Measurements from ENCODE around the gene B3GNT5.

Gene B3GNT5

GRCh38 chr3:183265157-183265642 is 12.1 kb downstream of the B3GNT5 start:
- DNase-seq (ENCODE audit: low read depth) = no peak

GRCh38 chr3:183265834-183266417 is 12.9 kb downstream of the B3GNT5 start:
- no peak for DNase-seq (ENCODE audit: low read depth)

GRCh38 chr3:183266454-183266853 is 13.4 kb downstream of the B3GNT5 start:
- no peak for DNase-seq (ENCODE audit: low read depth)

- no peak for DNase-seq (ENCODE audit: low read depth)
Observed at GRCh38 chr3:183267140-183267539, 14.1 kb downstream of the B3GNT5 start.

GRCh38 chr3:183268366-183268765 is 15.3 kb downstream of the B3GNT5 start:
- no peak for DNase-seq (ENCODE audit: low read depth)

- no peak for DNase-seq (ENCODE audit: low read depth)
Observed at GRCh38 chr3:183269345-183269744, 16.3 kb downstream of the B3GNT5 start.

DNA sequence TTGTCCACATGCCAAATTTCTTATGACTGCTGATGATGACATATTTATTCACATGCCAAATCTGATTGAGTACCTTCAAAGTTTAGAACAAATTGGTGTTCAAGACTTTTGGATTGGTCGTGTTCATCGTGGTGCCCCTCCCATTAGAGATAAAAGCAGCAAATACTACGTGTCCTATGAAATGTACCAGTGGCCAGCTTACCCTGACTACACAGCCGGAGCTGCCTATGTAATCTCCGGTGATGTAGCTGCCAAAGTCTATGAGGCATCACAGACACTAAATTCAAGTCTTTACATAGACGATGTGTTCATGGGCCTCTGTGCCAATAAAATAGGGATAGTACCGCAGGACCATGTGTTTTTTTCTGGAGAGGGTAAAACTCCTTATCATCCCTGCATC is 17.3 kb downstream of the B3GNT5 start:
- no peak for DNase-seq (ENCODE audit: low read depth)

DNA sequence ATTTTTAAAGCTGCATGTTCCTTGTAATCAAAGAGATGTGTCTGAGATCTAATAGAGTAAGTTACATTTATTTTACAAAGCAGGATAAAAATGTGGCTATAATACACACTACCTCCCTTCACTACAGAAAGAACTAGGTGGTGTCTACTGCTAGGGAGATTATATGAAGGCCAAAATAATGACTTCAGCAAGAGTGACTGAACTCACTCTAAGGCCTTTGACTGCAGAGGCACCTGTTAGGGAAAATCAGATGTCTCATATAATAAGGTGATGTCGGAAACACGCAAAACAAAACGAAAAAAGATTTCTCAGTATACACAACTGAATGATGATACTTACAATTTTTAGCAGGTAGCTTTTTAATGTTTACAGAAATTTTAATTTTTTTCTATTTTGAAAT is 19.1 kb downstream of the B3GNT5 start:
- no peak for DNase-seq (ENCODE audit: low read depth)

DNA sequence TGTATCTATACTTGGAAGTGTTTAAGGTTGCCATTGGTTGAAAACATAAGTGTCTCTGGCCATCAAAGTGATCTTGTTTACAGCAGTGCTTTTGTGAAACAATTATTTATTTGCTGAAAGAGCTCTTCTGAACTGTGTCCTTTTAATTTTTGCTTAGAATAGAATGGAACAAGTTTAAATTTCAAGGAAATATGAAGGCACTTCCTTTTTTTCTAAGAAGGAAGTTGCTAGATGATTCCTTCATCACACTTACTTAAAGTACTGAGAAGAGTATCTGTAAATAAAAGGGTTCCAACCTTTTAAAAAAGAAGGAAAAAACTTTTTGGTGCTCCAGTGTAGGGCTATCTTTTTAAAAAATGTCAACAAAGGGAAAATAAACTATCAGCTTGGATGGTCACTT is 19.7 kb downstream of the B3GNT5 start:
- no peak for DNase-seq (ENCODE audit: low read depth)

- no peak for DNase-seq (ENCODE audit: low read depth)
Observed at GRCh38 chr3:183274609-183275008, 21.6 kb downstream of the B3GNT5 start.

GRCh38 chr3:183275418-183275817 is 22.4 kb downstream of the B3GNT5 start:
- DNase-seq (ENCODE audit: low read depth) = no peak

- no peak for DNase-seq (ENCODE audit: low read depth)
Observed at GRCh38 chr3:183275937-183276336, 22.9 kb downstream of the B3GNT5 start.

DNA sequence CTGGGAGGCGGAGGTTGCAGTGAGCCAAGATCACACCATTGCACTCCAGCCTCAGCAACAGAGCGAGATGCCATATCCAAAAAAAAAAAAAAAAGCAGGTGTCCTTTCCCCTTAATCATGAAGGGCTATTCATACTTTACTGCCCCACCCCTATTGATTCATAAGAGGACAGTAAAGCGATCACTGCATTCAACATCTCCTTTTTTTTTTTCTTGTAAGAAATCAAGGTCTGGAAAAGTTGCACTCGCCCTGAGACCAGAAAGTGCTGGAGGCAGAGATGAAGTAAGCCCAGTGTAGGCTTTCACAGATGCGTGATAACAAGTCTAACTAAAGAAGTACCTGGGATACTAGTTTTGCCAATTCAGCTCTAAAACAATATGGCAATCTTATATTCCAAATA is 24.2 kb downstream of the B3GNT5 start:
- no peak for DNase-seq (ENCODE audit: low read depth)

GRCh38 chr3:183278479-183279088 is 25.5 kb downstream of the B3GNT5 start:
- DNase-seq (ENCODE audit: low read depth) = no peak

- no peak for DNase-seq (ENCODE audit: low read depth)
Observed at GRCh38 chr3:183279371-183279770, 26.3 kb downstream of the B3GNT5 start.

- no peak for DNase-seq (ENCODE audit: low read depth)
Observed at GRCh38 chr3:183281126-183281797, 28.2 kb downstream of the B3GNT5 start.

GRCh38 chr3:183283886-183284285 is 30.8 kb downstream of the B3GNT5 start:
- no peak for DNase-seq (ENCODE audit: low read depth)

DNA sequence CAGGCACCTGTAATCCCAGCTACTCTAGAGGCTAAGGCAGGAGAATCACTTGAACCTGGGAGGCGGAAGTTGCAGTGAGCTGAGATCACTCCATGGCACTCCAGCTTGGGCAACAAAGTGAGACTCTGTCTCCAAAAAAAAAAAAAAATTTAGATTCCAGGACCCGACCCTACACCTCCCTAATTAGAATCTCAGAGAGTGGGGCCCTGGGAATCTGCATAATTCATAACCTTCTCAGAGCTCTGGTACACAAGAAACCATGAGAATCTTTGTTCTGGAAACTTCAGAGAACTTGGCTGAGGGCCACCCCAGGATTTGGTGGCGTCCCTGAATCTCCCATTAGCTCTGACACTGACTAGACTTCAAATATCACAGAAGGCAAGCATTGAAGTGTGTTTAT is 31.5 kb downstream of the B3GNT5 start:
- no peak for DNase-seq (ENCODE audit: low read depth)

DNA sequence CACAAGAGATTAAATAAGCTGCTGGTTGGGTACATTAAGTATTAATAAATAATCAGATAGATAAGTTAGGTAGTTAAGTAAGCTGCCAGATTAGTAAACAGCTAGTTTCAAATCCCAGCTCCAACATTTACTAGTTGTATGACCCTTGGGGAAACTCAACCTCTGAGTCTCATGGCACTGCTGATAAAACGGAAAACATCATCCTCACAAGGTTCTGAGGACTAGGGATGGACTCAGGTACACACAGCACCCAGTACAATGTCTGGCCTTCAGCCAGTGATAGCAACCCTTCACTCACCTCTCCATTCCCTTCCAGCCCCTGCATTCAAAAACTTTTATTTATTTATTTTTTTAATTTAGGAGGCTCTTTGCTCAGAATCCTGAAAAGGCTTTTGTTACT is 32.3 kb downstream of the B3GNT5 start:
- no peak for DNase-seq (ENCODE audit: low read depth)

DNA sequence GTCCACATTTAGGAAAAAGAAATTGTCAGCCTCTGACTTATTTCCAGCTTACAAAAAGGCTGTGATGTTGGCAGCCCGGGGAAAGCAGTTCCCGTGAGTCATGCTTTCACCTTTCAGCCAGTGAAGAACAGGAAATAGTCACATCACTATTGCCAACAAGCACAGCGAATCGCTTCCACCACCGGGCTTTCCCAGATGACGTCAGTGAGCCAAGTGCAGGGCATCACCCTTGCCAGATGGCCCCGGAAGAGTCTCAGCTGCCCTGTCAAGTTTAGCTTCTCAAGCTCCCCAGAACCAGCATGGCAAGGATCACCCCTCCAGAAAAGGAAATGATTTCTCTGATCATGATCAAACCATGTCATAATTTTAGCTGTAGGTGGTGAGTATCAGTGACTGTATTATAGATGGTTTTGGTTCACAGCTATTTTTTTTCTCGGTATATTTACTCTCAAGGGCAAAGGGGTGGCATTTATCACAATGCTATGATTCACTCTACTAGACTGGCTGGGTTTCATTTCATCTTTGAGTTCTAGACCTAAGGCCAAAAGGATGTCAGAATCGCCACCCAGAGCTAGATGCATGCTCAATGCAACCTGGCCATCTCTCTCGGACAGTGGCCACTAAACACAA is 32.9 kb downstream of the B3GNT5 start:
- peak; percentile 89 for DNase-seq (ENCODE audit: low read depth)

DNA sequence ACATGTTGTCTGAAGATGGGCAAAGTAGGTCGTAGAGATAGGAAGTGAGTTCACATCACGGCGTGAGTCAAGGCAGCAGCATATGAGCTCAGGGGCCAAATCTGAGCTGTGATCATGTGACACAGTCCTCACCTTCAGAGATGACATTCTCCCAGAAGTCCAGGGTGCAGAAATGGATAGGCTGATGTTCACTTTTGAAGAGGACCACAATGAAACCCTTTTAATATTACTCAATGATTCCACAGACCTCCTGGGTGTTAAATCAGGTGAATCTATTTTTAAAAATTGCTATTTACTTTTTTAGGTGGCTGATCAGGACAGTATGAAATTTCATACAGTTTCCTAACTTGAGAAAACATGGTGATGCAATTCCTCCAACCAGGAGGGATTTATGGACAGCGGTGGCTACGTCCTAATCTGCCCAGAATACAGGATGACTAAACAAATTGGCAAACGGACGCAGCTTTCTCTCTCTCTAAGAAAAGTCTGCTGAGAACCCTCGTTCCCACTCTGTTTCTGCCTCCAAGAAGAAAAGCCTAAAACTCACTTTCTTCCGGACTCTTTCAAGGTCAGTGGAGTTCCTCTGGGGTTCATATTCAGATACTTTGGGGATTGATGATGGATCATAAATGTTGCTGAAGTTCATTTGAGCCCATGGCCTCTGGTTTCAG is 34.4 kb downstream of the B3GNT5 start:
- DNase-seq (ENCODE audit: low read depth) = no peak

DNA sequence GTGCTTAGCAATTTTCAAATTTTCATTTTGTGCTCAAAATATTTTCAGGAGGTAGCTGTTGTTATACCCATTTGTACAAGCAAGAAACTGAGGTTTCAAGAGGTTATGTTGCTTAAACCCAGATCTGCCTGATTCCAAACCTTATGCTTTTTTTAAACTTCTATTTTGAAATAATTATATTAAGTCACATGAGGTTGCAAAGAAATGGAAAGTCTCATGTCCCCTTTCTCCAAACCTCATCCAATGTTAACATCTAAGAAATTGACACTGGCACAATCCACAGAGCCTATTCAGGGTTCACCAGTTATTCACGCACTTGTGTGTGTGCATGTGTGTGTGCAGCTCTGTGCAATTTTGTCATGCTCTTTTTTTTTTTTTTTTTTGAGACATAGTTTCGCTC is 35.1 kb downstream of the B3GNT5 start:
- no peak for DNase-seq (ENCODE audit: low read depth)

Measured in T follicular helper cell (primary cell).